ENCODE data around the gene RASGRP3.

DNA sequence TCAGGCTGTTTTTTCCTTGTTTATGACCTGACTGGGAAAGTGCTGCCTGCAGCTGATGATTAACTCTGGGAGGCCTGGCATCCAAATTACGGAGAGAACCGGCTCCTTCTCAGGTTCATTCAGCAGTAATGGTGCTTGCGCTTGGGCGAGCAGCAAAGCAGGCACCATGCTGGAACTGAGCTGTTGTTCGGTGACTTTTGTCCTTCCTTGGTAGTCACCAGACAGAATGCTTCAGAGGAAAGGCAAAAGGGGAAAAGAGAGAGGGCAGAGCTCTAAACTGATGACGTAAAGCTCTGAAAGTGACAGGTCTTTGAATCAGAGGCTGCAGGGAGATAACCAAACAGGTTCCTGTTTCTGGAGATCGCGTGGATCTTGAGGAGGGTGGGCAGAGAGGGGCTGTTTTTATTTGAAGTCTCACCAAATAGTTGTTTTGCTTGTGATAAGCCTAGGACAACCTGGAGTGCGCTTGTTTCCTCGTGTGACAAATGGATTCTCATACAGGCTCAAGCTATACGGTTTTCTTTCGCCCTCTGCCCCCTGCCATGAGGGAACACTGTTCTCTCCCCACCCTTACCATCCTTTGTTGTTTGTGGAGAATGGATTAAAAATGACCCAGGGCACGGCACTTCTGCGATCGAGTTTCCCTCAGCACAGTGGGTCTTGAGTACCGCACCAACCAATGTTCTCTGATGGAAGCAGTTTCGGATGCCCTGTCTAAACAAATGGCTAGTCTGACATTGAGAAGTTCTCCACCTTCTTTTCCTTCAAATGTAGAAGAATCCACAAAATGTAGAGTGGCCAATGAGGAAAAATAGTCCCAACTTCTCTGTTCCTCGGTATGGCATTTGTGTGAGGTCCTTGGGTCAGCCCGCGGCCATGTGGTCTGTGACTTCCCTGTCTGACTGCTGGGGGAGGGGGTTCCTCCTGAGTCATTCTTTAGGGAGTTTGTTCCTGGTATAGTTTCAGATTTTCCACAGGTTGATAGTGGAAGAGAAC is 1.3 kb downstream of the RASGRP3 start:
- TF ChIP-seq FOXM1 (IDR thresholded peaks at IDR 0.05; ENCODE audit: borderline replicate concordance, low read depth) (no peak), ZBTB7A (IDR thresholded peaks at IDR 0.05; ENCODE audit: low read depth) (no peak), TAF1 (IDR thresholded peaks at IDR 0.05; ENCODE audit: low read depth) (no peak), CREB1 (IDR thresholded peaks at IDR 0.05; ENCODE audit: low read depth) (no peak), YY1 (IDR thresholded peaks at IDR 0.05; ENCODE audit: low read depth) (no peak), TCF12 (IDR thresholded peaks at IDR 0.05; ENCODE audit: low read depth) (no peak)
- TF ChIP-seq, protein P1, sequence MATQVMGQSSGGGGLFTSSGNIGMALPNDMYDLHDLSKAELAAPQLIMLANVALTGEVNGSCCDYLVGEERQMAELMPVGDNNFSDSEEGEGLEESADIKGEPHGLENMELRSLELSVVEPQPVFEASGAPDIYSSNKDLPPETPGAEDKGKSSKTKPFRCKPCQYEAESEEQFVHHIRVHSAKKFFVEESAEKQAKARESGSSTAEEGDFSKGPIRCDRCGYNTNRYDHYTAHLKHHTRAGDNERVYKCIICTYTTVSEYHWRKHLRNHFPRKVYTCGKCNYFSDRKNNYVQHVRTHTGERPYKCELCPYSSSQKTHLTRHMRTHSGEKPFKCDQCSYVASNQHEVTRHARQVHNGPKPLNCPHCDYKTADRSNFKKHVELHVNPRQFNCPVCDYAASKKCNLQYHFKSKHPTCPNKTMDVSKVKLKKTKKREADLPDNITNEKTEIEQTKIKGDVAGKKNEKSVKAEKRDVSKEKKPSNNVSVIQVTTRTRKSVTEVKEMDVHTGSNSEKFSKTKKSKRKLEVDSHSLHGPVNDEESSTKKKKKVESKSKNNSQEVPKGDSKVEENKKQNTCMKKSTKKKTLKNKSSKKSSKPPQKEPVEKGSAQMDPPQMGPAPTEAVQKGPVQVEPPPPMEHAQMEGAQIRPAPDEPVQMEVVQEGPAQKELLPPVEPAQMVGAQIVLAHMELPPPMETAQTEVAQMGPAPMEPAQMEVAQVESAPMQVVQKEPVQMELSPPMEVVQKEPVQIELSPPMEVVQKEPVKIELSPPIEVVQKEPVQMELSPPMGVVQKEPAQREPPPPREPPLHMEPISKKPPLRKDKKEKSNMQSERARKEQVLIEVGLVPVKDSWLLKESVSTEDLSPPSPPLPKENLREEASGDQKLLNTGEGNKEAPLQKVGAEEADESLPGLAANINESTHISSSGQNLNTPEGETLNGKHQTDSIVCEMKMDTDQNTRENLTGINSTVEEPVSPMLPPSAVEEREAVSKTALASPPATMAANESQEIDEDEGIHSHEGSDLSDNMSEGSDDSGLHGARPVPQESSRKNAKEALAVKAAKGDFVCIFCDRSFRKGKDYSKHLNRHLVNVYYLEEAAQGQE (IDR thresholded peaks at IDR 0.05; ENCODE audit: low read depth): no peak

All from Ishikawa (cell line).